ENCODE measurements around the gene MYO3B. TPM values are rescaled to one million over a fixed set of nuclear protein-coding genes. Genes with fewer than 3 reads are reported as not detected.

Gene MYO3B
- polyA plus RNA-seq, 1 of the 3 experiments (the other 2 are of a cell fraction) = not detected

- TF ChIP-seq TEAD4 (IDR thresholded peaks at IDR 0.05; ENCODE audit: borderline replicate concordance, insufficient read depth) (no peak), MAX (IDR thresholded peaks at IDR 0.05; ENCODE audit: low read depth) (no peak)
Measured at GRCh38 chr2:170189757-170190156, 11.8 kb downstream of the MYO3B start (continued).

- CTCF ChIA-PET = no interaction called here
- no peak for TF ChIP-seq YY1 (IDR thresholded peaks at IDR 0.05; ENCODE audit: low read depth)
- no peak for TF ChIP-seq EP300 (IDR thresholded peaks at IDR 0.05; ENCODE audit: borderline replicate concordance in 1 of 2, low read depth in 1 of 2, low read length in 1 of 2)
- no peak for TF ChIP-seq CHD2 (IDR thresholded peaks at IDR 0.05; ENCODE audit: low read length, partially characterized antibody)
- no peak for TF ChIP-seq SIN3A (IDR thresholded peaks at IDR 0.05; ENCODE audit: borderline replicate concordance, low read depth, low read length)
- no peak for TF ChIP-seq TEAD4 (IDR thresholded peaks at IDR 0.05; ENCODE audit: borderline replicate concordance, insufficient read depth)
- no peak for TF ChIP-seq MAX (IDR thresholded peaks at IDR 0.05; ENCODE audit: low read depth)
- TF ChIP-seq, protein P1, sequence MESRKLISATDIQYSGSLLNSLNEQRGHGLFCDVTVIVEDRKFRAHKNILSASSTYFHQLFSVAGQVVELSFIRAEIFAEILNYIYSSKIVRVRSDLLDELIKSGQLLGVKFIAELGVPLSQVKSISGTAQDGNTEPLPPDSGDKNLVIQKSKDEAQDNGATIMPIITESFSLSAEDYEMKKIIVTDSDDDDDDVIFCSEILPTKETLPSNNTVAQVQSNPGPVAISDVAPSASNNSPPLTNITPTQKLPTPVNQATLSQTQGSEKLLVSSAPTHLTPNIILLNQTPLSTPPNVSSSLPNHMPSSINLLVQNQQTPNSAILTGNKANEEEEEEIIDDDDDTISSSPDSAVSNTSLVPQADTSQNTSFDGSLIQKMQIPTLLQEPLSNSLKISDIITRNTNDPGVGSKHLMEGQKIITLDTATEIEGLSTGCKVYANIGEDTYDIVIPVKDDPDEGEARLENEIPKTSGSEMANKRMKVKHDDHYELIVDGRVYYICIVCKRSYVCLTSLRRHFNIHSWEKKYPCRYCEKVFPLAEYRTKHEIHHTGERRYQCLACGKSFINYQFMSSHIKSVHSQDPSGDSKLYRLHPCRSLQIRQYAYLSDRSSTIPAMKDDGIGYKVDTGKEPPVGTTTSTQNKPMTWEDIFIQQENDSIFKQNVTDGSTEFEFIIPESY (IDR thresholded peaks at IDR 0.05; ENCODE audit: borderline replicate concordance, low read depth) = no peak
- TF ChIP-seq MEF2A (IDR thresholded peaks at IDR 0.05; ENCODE audit: borderline replicate concordance, low read depth) = no peak
- no peaks in the 10 kb centered on the region for H3K79me2 ChIP-seq (ENCODE audit: insufficient read depth)
- no peaks in the 10 kb centered on the region for H3K9me2 ChIP-seq
- no peaks in the 10 kb centered on the region for H3K36me3 ChIP-seq (replicated peaks in 1 of 2; ENCODE audit: control insufficient read depth in 1 of 2, insufficient read depth in 2 of 2, low read length in 1 of 2)
- H3K4me1 ChIP-seq (ENCODE audit: control insufficient read depth in 1 of 2, insufficient read depth in 2 of 2, low read depth in 1 of 2, low read length in 1 of 2) = no peaks in the 10 kb centered on the region
- peaks cover 7% of the 10 kb centered on the region; the same call in 1 of the 2 replicates for H3K9me3 ChIP-seq
- H3F3A ChIP-seq (replicated peaks; ENCODE audit: insufficient read depth) = peaks cover 5% of the 10 kb centered on the region
- H3K9ac ChIP-seq = no peak overlapping the region
- no peak overlapping the region for H2AFZ ChIP-seq (ENCODE audit: low read depth)
- H4K20me1 ChIP-seq (ENCODE audit: insufficient read depth) = no peaks in the 10 kb centered on the region
- no peak overlapping the region for H3K27ac ChIP-seq (ENCODE audit: low read depth in 2 of 2, low read length in 1 of 2)
- no peak for DNase-seq
- POLR2A ChIA-PET = no interaction called here
- no peak overlapping the region for H3K4me2 ChIP-seq
- no peak overlapping the region for H3K4me3 ChIP-seq (ENCODE audit: low read depth in 2 of 2, low read length in 1 of 2)
- no peaks in the 10 kb centered on the region for H3K27me3 ChIP-seq (ENCODE audit: insufficient read depth)
Measured at GRCh38 chr2:170190172-170190571, 12.2 kb downstream of the MYO3B start.

GRCh38 chr2:170191166-170191866, 13.4 kb downstream of the MYO3B start:
- Histone ChIP-seq H3K79me2 (ENCODE audit: insufficient read depth) (no peaks in the 10 kb centered on the region), H3F3A (replicated peaks; ENCODE audit: insufficient read depth) (peaks cover 5% of the 10 kb centered on the region), H3K27me3 (ENCODE audit: insufficient read depth) (no peaks in the 10 kb centered on the region), H3K27ac (ENCODE audit: low read depth in 2 of 2, low read length in 1 of 2) (no peak overlapping the region), H3K9ac (no peak overlapping the region), H3K36me3 (replicated peaks in 1 of 2; ENCODE audit: control insufficient read depth in 1 of 2, insufficient read depth in 2 of 2, low read length in 1 of 2) (no peaks in the 10 kb centered on the region), H4K20me1 (ENCODE audit: insufficient read depth) (no peaks in the 10 kb centered on the region), H2AFZ (ENCODE audit: low read depth) (no peak overlapping the region), H3K4me1 (ENCODE audit: control insufficient read depth in 1 of 2, insufficient read depth in 2 of 2, low read depth in 1 of 2, low read length in 1 of 2) (no peaks in the 10 kb centered on the region), H3K9me2 (no peaks in the 10 kb centered on the region), H3K9me3 (peaks cover 7% of the 10 kb centered on the region; the same call in 1 of the 2 replicates), H3K4me2 (no peak overlapping the region), H3K4me3 (ENCODE audit: low read depth in 2 of 2, low read length in 1 of 2) (no peak overlapping the region)
- ChIA-PET CTCF (interaction anchor here (0.7 kb wide), 1 partner anchor 14 kb away, joined by 3 read pairs; no protein-coding TSS in a partner anchor), POLR2A (interaction anchor here (0.6 kb wide), 1 partner anchor 325 kb away, joined by 3 read pairs; no protein-coding TSS in a partner anchor)
- no peak for DNase-seq
- WGBS (ENCODE audit: low lambda C conversion rate) = 61% methylated on average over 8 of the region's 8 CpGs
- no peak for TF ChIP-seq NRF1 (IDR thresholded peaks at IDR 0.05; ENCODE audit: low read depth, low read length)
- no peak for TF ChIP-seq MEF2A (IDR thresholded peaks at IDR 0.05; ENCODE audit: borderline replicate concordance, low read depth)
- TF ChIP-seq GATA2 (CRISPR knock-in tag; IDR thresholded peaks at IDR 0.05) = no peak
- no peak for TF ChIP-seq RFX5 (IDR thresholded peaks at IDR 0.05; ENCODE audit: low read length)
- no peak for TF ChIP-seq JUND (IDR thresholded peaks at IDR 0.05)
- no peak for TF ChIP-seq MXI1 (IDR thresholded peaks at IDR 0.05; ENCODE audit: low read depth, low read length)
- no peak for TF ChIP-seq IRF3 (IDR thresholded peaks at IDR 0.05; ENCODE audit: low read depth, low read length)
- TF ChIP-seq FOXJ3 (CRISPR knock-in tag; IDR thresholded peaks at IDR 0.05) = no peak
- TF ChIP-seq TAF1 (IDR thresholded peaks at IDR 0.05; ENCODE audit: borderline replicate concordance, low read depth, low read length) = no peak
- TF ChIP-seq TCF12 (IDR thresholded peaks at IDR 0.05) = no peak
- no peak for TF ChIP-seq ELF1 (IDR thresholded peaks at IDR 0.05)
- TF ChIP-seq EZH2phosphoT487 (IDR thresholded peaks at IDR 0.05; ENCODE audit: borderline replicate concordance, low read depth) = no peak

Measured in SK-N-SH (cell line).